Osteoblast (primary cell): ENCODE data around the gene PTDSS2. TPM values are rescaled to one million over a fixed set of nuclear protein-coding genes. Genes with fewer than 3 reads are reported as not detected.
A peak's percentile ranks its signal among the peaks of the same experiment; 100 is the strongest.

Source experiments
- DNase-seq: peaks from one replicate; pipeline ENCODE4 v3.0.0; 2011; ENCODE audit warnings: low spot score, mixed read lengths; ENCODE audit not compliant: insufficient read length; ENCODE audit errors: missing footprints
- H2AFZ ChIP-seq: 2 replicates; pipeline ENCODE4 v1.6.0; 2011; ENCODE audit warnings: mild to moderate bottlenecking, low read length
- H3K27ac ChIP-seq: 2 replicates; pipeline ENCODE4 v1.5.1; 2011; ENCODE audit warnings: mild to moderate bottlenecking, low read depth, low read length, moderate library complexity
- H3K27me3 ChIP-seq: 2 replicates; pipeline ENCODE4 v1.6.0; 2012; ENCODE audit warnings: mild to moderate bottlenecking, control low read depth, inconsistent platforms, low read length, moderate library complexity; ENCODE audit not compliant: insufficient read depth
- H3K36me3 ChIP-seq: 2 replicates; pipeline ENCODE4 v1.5.1; 2011; ENCODE audit warnings: mild to moderate bottlenecking, low read length, control low read depth, moderate library complexity; ENCODE audit not compliant: insufficient read depth
- H3K4me1 ChIP-seq: 2 replicates; pipeline ENCODE4 v1.5.1; 2011; ENCODE audit warnings: mild to moderate bottlenecking, low read length, control low read depth, moderate library complexity; ENCODE audit not compliant: insufficient read depth
- H3K4me2 ChIP-seq: 2 replicates; pipeline ENCODE4 v1.6.0; 2011; ENCODE audit warnings: mild to moderate bottlenecking, low read length; ENCODE audit not compliant: insufficient read depth
- H3K4me3 ChIP-seq: fragments of 200-600 bp; sonication (generic); 3 replicates; pipeline ENCODE4 v1.5.1; 2012; ENCODE audit warnings: mild to moderate bottlenecking, low read length, inconsistent platforms; ENCODE audit not compliant: insufficient read depth
- H3K79me2 ChIP-seq: 2 replicates; pipeline ENCODE4 v1.6.0; 2012; ENCODE audit warnings: mild to moderate bottlenecking, low read length, control low read depth, inconsistent platforms; ENCODE audit not compliant: insufficient read depth
- H3K9me3 ChIP-seq: 2 replicates; pipeline ENCODE4 v1.5.1; 2011; ENCODE audit warnings: low read depth, low read length, control low read depth
- H4K20me1 ChIP-seq: 2 replicates; pipeline ENCODE4 v1.6.0; 2012; ENCODE audit warnings: mild to moderate bottlenecking, low read length, control low read depth; ENCODE audit not compliant: insufficient read depth
- total RNA-seq: library from RNA; depleted of rRNA; stranded (reverse); fragments of >200 nt; gene quantifications from 2 replicates; pipeline ENCODE4 v1.2.3, GENCODE V29; 2012
- TF ChIP-seq, protein P1 (sequence below): IDR thresholded peaks from 2 replicates; pipeline ENCODE4 v1.5.1; 2011; ENCODE audit warnings: mild to moderate bottlenecking, low read depth, low read length, moderate library complexity; ENCODE audit errors: extremely low read depth

Gene PTDSS2
- total RNA-seq, 1 donor: 36.2 TPM

DNA sequence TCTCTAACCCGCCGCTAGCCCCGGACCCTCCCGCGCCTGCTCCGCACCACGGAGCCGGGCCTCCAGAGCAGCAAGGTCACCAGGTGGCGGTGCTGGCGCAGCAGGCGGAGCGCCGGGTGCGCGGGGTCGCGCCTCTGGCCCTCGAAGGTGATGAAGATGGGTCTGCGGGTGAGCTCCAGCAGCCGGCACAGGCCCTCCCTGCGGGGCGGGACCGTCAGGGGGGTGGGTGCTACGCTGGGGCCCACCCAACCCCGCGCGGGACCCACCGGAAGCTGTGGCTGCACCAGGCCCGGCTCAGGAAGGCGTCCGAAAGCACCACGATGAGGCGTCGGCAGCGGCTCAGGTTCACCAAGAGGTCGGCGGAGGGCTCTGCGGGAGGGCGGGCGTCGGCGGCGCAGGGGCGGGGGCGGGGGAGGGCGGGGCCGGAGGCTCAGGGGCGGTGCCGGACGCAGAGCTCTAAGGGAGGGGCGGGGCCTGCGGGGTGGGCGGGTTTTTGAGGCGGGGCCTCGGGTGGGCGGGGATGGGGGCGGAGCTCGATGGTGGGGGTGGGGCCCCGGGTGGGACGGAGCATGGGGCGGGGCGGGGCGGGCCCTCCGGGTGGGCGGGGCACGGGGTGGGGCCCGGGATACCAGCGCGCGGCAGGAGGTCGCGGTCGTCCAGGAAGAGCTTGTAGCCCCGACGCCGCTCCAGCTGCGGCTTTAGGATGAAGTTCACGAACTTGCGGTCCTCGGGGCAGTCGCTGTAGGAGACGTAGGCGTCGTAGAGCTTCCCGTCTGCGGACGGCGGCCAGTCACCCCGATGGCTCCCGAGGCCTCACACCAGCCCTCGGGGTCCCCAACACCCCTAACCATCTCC, 43.1 kb upstream of the PTDSS2 start:
- peaks cover 3% of the 10 kb centered on the region for H3K4me1 ChIP-seq
- H4K20me1 ChIP-seq: no peaks in the 10 kb centered on the region
- no peaks in the 10 kb centered on the region for H3K27me3 ChIP-seq
- peak; percentile 98 for DNase-seq
- no peak overlapping the region for H3K27ac ChIP-seq
- TF ChIP-seq, protein P1, sequence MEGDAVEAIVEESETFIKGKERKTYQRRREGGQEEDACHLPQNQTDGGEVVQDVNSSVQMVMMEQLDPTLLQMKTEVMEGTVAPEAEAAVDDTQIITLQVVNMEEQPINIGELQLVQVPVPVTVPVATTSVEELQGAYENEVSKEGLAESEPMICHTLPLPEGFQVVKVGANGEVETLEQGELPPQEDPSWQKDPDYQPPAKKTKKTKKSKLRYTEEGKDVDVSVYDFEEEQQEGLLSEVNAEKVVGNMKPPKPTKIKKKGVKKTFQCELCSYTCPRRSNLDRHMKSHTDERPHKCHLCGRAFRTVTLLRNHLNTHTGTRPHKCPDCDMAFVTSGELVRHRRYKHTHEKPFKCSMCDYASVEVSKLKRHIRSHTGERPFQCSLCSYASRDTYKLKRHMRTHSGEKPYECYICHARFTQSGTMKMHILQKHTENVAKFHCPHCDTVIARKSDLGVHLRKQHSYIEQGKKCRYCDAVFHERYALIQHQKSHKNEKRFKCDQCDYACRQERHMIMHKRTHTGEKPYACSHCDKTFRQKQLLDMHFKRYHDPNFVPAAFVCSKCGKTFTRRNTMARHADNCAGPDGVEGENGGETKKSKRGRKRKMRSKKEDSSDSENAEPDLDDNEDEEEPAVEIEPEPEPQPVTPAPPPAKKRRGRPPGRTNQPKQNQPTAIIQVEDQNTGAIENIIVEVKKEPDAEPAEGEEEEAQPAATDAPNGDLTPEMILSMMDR: no peak
- no peaks in the 10 kb centered on the region for H3K36me3 ChIP-seq
- peak overlapping the region; percentile 59 for H2AFZ ChIP-seq
- no peaks in the 10 kb centered on the region for H3K9me3 ChIP-seq
- H3K4me3 ChIP-seq: peak overlapping the region; percentile 73
- peak overlapping the region; percentile 77 for H3K4me2 ChIP-seq
- H3K79me2 ChIP-seq: no peaks in the 10 kb centered on the region

DNA sequence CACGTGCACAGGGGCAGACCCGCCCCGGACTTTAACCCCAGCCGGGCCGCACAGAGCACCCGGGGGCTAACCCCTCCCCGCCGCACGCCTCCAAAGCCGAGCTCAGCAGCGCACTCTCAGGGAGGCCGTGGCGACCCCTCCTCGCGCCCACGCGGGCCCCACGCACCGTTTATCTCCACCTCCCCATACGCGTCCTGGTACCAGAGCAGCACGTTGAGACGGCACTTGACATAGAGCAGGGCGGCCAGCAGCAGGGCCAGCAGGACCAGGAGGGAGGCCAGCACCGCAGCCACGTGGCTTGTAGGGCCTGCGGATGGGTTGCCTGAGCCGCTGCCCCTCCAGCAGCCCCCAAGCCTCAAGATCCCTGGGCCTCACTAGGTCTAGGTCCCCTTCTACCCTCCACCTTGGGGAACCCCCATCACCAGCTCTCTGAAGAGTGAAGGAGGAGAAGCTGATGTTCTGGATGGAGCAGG, 42.4 kb upstream of the PTDSS2 start:
- no peak overlapping the region for H2AFZ ChIP-seq
- TF ChIP-seq, protein P1: no peak

DNA sequence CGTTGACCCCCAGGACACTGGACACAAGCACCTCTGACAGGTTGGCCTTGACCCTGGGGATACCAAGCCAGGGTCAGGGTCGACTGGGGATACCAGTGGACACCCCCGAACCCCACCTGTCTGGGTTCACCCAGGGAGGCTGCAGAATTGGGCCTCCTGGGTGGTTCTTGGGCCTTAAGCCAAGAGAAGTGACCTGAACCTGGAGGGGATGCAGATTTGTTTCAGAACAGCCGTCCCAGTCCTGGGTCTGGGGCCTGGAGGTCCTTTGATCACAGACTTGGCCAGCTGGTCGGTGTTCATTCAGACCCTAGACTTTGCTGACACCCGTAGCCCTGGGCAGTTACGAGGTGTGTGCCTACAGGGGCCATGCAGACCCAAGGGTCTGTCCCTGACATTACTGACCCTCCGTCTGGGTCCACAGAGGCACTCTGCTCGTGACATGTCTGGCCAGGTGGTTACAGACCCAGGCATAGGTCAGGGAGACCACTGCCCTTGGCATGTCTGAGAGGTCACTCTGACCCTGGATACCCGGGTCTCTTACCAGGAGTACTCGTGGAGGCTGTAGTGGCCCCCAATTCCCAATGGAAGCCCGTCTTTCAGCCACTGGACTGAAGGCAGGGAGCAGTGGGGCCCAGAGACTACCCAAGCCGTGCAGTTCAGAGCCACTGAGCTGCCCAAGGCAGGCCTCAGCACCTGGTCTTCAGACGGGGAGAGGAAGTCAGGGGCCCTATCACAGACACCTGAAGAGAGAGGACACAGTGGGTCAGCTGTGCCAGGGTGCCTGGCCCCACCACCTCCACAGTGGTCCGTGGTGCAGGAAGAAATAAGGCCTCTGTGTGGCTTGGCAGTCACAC, 41.7 kb upstream of the PTDSS2 start:
- H2AFZ ChIP-seq: no peak overlapping the region
- H3K4me3 ChIP-seq: no peak overlapping the region
- H3K27ac ChIP-seq: no peak overlapping the region
- no peaks in the 10 kb centered on the region for H3K27me3 ChIP-seq
- H3K36me3 ChIP-seq: no peaks in the 10 kb centered on the region
- DNase-seq: no peak
- H4K20me1 ChIP-seq: no peaks in the 10 kb centered on the region
- peaks cover 3% of the 10 kb centered on the region for H3K4me1 ChIP-seq
- H3K79me2 ChIP-seq: no peaks in the 10 kb centered on the region
- TF ChIP-seq, protein P1: no peak
- no peak overlapping the region for H3K4me2 ChIP-seq
- no peaks in the 10 kb centered on the region for H3K9me3 ChIP-seq

More for the DNA sequence above, 42.4 kb upstream of the PTDSS2 start:
- Histone ChIP-seq H3K4me3 (no peak overlapping the region), H3K4me1 (peaks cover 3% of the 10 kb centered on the region), H3K9me3 (no peaks in the 10 kb centered on the region), H3K79me2 (no peaks in the 10 kb centered on the region), H3K36me3 (no peaks in the 10 kb centered on the region), H4K20me1 (no peaks in the 10 kb centered on the region), H3K27me3 (no peaks in the 10 kb centered on the region), H3K27ac (no peak overlapping the region), H3K4me2 (peak overlapping the region; percentile 28)
- no peak for DNase-seq
